H1 (cell line): ENCODE results near the gene HPS6.

Source experiments
- CTCF ChIP-seq, 3 experiments: IDR thresholded peaks; 1 replicate in 2 of 3; 2 replicates in 1 of 3; pipeline versions ENCODE4 v1.5.1 to v1.6.1; 2011; ENCODE audit warnings: low read length in 3 of 3, mild to moderate bottlenecking in 3 of 3, inconsistent platforms in 2 of 3, low read depth in 1 of 3, moderate library complexity in 1 of 3; ENCODE audit not compliant: insufficient read depth in 1 of 3; ENCODE audit errors: control extremely low read depth in 1 of 3
- SP2 ChIP-seq: IDR thresholded peaks from 2 replicates; pipeline ENCODE4 v1.6.1; 2012; ENCODE audit warnings: mild to moderate bottlenecking, low read length, inconsistent platforms
- ZNF274 ChIP-seq: IDR thresholded peaks from 2 replicates; pipeline ENCODE4 v1.7.0; 2012; ENCODE audit warnings: low read length, borderline replicate concordance; ENCODE audit errors: extremely low read depth

- TF ChIP-seq CTCF (IDR thresholded peaks at IDR 0.05; ENCODE audit: control extremely low read depth in 1 of 3, insufficient read depth in 1 of 3, low read depth in 1 of 3, low read length in 3 of 3) (no peak), SP2 (no peak), ZNF274 (no peak)
Observed at GRCh38 chr10:102116656-102117055, 51.5 kb downstream of the HPS6 start.
